ENCODE measurements around the gene RTEL1. TPM values are rescaled to one million over a fixed set of nuclear protein-coding genes. Genes with fewer than 3 reads are reported as not detected.

The RTEL1 gene
- total and polyA plus RNA-seq, 9 of the 15 experiments (the other 6 are each of a cell fraction or from before 2014, with no cell fraction given): 0.36 to 61.0 (median 17.9) TPM

DNA sequence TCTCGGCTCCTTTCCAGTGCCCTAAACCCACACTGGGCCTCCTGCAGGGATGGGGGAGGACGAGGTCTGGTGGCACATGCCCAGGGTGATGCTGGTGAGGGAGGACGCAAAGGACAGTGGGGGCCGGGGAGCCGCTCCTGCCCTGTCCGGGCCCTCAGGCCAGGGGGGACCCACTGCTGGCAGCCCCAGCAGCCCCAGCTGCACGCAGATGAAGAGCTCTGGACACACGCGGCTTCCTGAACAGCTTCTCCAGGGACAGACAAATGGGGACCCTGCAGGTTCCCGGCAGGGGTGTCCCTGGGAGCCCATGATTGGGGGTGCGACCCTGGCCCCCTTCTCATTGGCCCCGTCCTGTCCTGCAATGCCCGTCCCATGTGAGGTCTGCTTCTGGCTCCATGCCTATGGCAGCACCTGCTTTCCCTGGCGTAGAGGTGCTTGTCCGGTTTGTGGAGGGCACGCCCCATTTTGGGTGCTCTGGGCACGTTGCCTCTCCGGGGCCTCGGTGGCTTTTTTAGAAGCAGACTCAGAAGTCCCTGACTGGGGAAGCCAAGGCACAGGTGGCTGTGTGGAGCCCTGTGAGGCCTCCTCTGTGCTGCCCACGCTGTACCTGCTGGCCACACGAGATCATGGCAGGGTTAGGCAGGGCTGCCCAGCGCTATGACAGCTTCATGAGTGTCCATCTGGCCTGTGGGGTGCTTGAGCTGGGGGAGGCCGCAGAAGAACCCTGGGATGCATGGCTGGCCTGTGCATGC is 22.9 kb downstream of the RTEL1 start:
- ChIA-PET CTCF (ENCODE audit: low intra/inter-chr PET ratio) (no interaction called here), POLR2A (interaction anchor here (0.7 to 2.1 kb wide), 3 partner anchors 14 to 54 kb away, joined by 3 to 7 read pairs (median 4); partner anchors contain the start of gene RTEL1)
- Histone ChIP-seq H4K20me1 (replicated peaks; ENCODE audit: control insufficient read depth, insufficient read depth, low read length) (no peaks in the 10 kb centered on the region), H3K36me3 (ENCODE audit: control insufficient read depth, insufficient read depth, low read length) (peaks cover 68% of the 10 kb centered on the region; the same call in 2 of the 3 replicates), H3K9ac (ENCODE audit: insufficient read depth in 1 of 2, low read depth in 2 of 2, low read length in 2 of 2) (no peak overlapping the region), H3K9me3 (replicated peaks; ENCODE audit: control insufficient read depth, insufficient read depth, low read depth, low read length) (no peaks in the 10 kb centered on the region), H3K4me2 (ENCODE audit: insufficient read depth, low read length) (no peak overlapping the region), H3K4me3 (no peak overlapping the region), H3K27me3 (ENCODE audit: control insufficient read depth in 2 of 2, insufficient read depth in 2 of 2, low read length in 2 of 2) (no peaks in the 10 kb centered on the region), H3K79me2 (ENCODE audit: control insufficient read depth, insufficient read depth, low read length) (no peaks in the 10 kb centered on the region), H2AFZ (ENCODE audit: low read depth, low read length) (no peak overlapping the region), H3K9me1 (ENCODE audit: control insufficient read depth, insufficient read depth, low read length) (no peaks in the 10 kb centered on the region), H3K4me1 (replicated peaks in 1 of 2; ENCODE audit: control insufficient read depth in 2 of 2, insufficient read depth in 2 of 2, low read length in 2 of 2) (peaks cover 0 to 41% of the 10 kb centered on the region in 2 experiments; a peak in 2 of 5 replicates), H3K27ac (ENCODE audit: extremely low read depth, low read depth, low read length) (no peak overlapping the region)
- DNase-seq (ENCODE audit: extremely low read depth in 1 of 4, low spot score in 3 of 4): no peak
- intact Hi-C loops (cut with micrococcal nuclease): no loop called here
- no TSS peak for BruUV-seq (replicated peaks)
- FAIRE-seq: no peak
- ATAC-seq: no peak
- in situ Hi-C loops (cut with MboI): no loop called here
- TF ChIP-seq POLR2G (IDR thresholded peaks at IDR 0.05; ENCODE audit: low read depth, low read length) (peak; percentile 69), RFX7 (CRISPR knock-in tag; IDR thresholded peaks at IDR 0.05) (no peak), MAFG (tag; conservative IDR thresholded peaks at IDR 0.05) (no peak), POLR2AphosphoS2 (IDR thresholded peaks at IDR 0.05; ENCODE audit: low read length) (peak; percentile 32; the same call in 1 of the 2 replicates), RBFOX2 (IDR thresholded peaks at IDR 0.05; ENCODE audit: low read depth, low read length) (peak; percentile 3; the same call in 1 of the 2 replicates), RBM22 (IDR thresholded peaks at IDR 0.05; ENCODE audit: low read depth, low read length, poor library complexity, severe bottlenecking) (peak; percentile 15), MNT (conservative IDR thresholded peaks at IDR 0.05) (no peak)
- 92% methylated on average over 17 of the region's 23 CpGs for WGBS (ENCODE audit: insufficient coverage, low coverage, missing lambda C conversion rate)
